Measurements from ENCODE around the gene SPSB4.
A peak's percentile ranks its signal among the peaks of the same experiment; 100 is the strongest.

Gene SPSB4

DNA sequence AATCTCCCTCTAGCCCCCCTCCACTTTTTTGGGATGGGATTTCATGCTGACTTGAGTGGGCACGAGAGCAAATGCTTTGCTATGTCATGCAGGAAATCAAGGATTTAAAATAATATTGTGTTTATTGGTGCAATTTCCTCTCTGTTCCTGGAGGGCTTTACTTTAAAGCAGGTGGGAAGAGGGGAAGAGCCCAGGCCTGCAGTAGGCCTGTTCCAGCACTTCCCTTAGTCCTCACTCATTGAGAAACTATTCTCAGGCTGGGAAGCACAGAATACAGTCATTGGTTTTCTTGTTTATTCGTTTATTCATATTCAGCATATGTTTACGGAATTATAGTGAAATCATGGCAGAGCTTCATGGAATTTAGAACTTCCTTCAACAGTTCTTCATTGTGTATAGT lies 41.7 kb upstream of the SPSB4 start:
- ATAC-seq = no peak
- no peak for TF ChIP-seq ZFP30 (CRISPR knock-in tag; IDR thresholded peaks at IDR 0.05)
- TF ChIP-seq RARB (CRISPR knock-in tag; IDR thresholded peaks at IDR 0.05) = no peak
- TF ChIP-seq TCF4 (CRISPR knock-in tag; IDR thresholded peaks at IDR 0.05; ENCODE audit: borderline replicate concordance) = no peak
- TF ChIP-seq ESRRG (CRISPR knock-in tag; IDR thresholded peaks at IDR 0.05) = no peak
- TF ChIP-seq, protein P1, sequence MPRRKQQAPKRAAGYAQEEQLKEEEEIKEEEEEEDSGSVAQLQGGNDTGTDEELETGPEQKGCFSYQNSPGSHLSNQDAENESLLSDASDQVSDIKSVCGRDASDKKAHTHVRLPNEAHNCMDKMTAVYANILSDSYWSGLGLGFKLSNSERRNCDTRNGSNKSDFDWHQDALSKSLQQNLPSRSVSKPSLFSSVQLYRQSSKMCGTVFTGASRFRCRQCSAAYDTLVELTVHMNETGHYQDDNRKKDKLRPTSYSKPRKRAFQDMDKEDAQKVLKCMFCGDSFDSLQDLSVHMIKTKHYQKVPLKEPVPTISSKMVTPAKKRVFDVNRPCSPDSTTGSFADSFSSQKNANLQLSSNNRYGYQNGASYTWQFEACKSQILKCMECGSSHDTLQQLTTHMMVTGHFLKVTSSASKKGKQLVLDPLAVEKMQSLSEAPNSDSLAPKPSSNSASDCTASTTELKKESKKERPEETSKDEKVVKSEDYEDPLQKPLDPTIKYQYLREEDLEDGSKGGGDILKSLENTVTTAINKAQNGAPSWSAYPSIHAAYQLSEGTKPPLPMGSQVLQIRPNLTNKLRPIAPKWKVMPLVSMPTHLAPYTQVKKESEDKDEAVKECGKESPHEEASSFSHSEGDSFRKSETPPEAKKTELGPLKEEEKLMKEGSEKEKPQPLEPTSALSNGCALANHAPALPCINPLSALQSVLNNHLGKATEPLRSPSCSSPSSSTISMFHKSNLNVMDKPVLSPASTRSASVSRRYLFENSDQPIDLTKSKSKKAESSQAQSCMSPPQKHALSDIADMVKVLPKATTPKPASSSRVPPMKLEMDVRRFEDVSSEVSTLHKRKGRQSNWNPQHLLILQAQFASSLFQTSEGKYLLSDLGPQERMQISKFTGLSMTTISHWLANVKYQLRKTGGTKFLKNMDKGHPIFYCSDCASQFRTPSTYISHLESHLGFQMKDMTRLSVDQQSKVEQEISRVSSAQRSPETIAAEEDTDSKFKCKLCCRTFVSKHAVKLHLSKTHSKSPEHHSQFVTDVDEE (CRISPR knock-in tag; IDR thresholded peaks at IDR 0.05) = no peak
- TF ChIP-seq ZNF565 (CRISPR knock-in tag; conservative IDR thresholded peaks at IDR 0.05; ENCODE audit: low read depth) = no peak
- TF ChIP-seq, protein P2, sequence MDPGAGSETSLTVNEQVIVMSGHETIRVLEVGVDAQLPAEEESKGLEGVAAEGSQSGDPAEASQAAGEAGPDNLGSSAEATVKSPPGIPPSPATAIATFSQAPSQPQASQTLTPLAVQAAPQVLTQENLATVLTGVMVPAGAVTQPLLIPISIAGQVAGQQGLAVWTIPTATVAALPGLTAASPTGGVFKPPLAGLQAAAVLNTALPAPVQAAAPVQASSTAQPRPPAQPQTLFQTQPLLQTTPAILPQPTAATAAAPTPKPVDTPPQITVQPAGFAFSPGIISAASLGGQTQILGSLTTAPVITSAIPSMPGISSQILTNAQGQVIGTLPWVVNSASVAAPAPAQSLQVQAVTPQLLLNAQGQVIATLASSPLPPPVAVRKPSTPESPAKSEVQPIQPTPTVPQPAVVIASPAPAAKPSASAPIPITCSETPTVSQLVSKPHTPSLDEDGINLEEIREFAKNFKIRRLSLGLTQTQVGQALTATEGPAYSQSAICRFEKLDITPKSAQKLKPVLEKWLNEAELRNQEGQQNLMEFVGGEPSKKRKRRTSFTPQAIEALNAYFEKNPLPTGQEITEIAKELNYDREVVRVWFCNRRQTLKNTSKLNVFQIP (CRISPR knock-in tag; IDR thresholded peaks at IDR 0.05; ENCODE audit: borderline replicate concordance, low read depth) = no peak
- TF ChIP-seq, protein P3, sequence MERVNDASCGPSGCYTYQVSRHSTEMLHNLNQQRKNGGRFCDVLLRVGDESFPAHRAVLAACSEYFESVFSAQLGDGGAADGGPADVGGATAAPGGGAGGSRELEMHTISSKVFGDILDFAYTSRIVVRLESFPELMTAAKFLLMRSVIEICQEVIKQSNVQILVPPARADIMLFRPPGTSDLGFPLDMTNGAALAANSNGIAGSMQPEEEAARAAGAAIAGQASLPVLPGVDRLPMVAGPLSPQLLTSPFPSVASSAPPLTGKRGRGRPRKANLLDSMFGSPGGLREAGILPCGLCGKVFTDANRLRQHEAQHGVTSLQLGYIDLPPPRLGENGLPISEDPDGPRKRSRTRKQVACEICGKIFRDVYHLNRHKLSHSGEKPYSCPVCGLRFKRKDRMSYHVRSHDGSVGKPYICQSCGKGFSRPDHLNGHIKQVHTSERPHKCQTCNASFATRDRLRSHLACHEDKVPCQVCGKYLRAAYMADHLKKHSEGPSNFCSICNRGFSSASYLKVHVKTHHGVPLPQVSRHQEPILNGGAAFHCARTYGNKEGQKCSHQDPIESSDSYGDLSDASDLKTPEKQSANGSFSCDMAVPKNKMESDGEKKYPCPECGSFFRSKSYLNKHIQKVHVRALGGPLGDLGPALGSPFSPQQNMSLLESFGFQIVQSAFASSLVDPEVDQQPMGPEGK (CRISPR knock-in tag; IDR thresholded peaks at IDR 0.05; ENCODE audit: borderline replicate concordance) = no peak
- TF ChIP-seq SNAI2 (CRISPR knock-in tag; IDR thresholded peaks at IDR 0.05) = no peak
- no peak for TF ChIP-seq BACH2 (CRISPR knock-in tag; IDR thresholded peaks at IDR 0.05; ENCODE audit: borderline replicate concordance)
- TF ChIP-seq ZNF8 (CRISPR knock-in tag; IDR thresholded peaks at IDR 0.05) = no peak
- TF ChIP-seq ZFP3 (CRISPR knock-in tag; IDR thresholded peaks at IDR 0.05) = no peak
- no peak for TF ChIP-seq ZNF70 (CRISPR knock-in tag; IDR thresholded peaks at IDR 0.05)

DNA sequence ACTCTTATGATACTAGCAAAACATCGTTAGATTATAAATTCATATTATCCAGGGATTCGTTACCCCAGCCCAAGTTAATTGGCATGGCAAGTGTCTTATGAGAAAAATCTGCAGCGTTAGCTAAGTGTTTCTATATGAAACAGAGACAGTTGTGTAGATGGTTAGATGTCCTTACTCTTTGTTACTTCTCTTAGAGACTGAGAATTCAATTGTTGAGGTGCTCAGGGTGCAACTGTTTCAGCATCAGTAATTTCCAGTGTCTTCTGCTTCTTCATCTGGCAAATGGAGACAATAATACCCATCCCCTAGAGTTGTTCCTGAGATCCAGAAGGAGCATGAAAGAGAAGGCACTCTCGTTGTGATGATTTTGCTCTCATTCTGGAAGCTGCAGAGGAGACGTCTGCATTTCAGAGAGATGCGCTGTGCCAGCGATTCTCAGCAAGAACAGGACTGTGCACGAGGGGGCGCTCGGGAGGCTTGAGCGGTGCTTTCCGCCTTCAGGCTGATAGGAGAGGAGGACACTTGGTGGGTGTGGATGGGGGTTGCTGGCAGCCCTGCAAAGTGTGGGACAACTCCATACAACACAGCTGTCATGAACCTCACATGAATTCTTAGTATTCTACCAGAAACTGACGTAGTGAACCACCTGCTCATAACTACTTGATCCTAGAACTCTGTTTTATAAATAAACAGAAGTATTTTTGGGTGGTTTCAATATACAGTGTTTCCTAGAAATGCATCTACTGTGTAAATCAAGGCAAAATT lies 39.7 kb upstream of the SPSB4 start:
- ATAC-seq = peak; percentile 99
- TF ChIP-seq SNAI2 (CRISPR knock-in tag; IDR thresholded peaks at IDR 0.05) = no peak
- TF ChIP-seq ZC3H10 (CRISPR knock-in tag; IDR thresholded peaks at IDR 0.05) = no peak
- no peak for TF ChIP-seq ZNF8 (CRISPR knock-in tag; IDR thresholded peaks at IDR 0.05)
- no peak for TF ChIP-seq ESRRG (CRISPR knock-in tag; IDR thresholded peaks at IDR 0.05)
- TF ChIP-seq CSDC2 (CRISPR knock-in tag; IDR thresholded peaks at IDR 0.05) = no peak

DNA sequence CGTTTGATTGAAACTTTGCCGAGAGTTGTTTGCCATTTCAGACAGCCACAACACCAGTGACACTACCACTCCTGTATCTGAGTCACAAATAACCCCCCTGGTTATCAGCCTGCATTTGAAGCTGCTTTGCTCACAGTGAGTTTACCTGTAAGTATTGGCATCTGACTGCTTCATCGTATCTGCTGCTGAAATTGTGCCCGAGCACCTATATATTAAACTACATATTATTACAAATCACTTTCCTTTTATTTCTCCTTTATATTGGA lies 39.2 kb upstream of the SPSB4 start:
- TF ChIP-seq, protein P2 (CRISPR knock-in tag; IDR thresholded peaks at IDR 0.05; ENCODE audit: borderline replicate concordance, low read depth) = no peak
- TF ChIP-seq TCF4 (CRISPR knock-in tag; IDR thresholded peaks at IDR 0.05; ENCODE audit: borderline replicate concordance) = no peak
- no peak for TF ChIP-seq TOX (CRISPR knock-in tag; IDR thresholded peaks at IDR 0.05; ENCODE audit: borderline replicate concordance)
- no peak for TF ChIP-seq ESRRG (CRISPR knock-in tag; IDR thresholded peaks at IDR 0.05)
- TF ChIP-seq, protein P4, sequence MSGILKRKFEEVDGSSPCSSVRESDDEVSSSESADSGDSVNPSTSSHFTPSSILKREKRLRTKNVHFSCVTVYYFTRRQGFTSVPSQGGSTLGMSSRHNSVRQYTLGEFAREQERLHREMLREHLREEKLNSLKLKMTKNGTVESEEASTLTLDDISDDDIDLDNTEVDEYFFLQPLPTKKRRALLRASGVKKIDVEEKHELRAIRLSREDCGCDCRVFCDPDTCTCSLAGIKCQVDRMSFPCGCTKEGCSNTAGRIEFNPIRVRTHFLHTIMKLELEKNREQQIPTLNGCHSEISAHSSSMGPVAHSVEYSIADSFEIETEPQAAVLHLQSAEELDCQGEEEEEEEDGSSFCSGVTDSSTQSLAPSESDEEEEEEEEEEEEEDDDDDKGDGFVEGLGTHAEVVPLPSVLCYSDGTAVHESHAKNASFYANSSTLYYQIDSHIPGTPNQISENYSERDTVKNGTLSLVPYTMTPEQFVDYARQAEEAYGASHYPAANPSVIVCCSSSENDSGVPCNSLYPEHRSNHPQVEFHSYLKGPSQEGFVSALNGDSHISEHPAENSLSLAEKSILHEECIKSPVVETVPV (CRISPR knock-in tag; IDR thresholded peaks at IDR 0.05) = no peak
- no peak for TF ChIP-seq ZNF565 (CRISPR knock-in tag; conservative IDR thresholded peaks at IDR 0.05; ENCODE audit: low read depth)
- no peak for TF ChIP-seq OSR1 (CRISPR knock-in tag; IDR thresholded peaks at IDR 0.05)
- ATAC-seq = no peak

DNA sequence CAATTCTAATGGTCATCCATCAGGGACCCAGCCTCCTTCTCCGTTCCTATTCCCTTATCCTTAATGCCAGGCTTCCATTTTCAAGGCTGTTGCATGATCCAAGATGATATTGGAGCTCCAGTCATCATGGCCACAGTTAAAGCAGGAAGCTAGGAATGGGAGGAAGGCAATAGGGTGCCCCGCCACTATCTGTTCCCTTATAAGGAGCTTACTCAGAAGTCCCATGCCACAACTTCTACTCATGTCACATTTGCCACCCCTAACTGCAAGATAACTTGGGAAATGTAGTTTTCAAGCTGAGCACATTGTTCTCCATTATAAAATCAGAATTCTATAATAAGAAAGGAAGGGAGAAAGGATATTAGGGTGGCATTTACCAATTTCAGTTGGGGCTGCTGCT lies 38.6 kb upstream of the SPSB4 start:
- no peak for ATAC-seq
- TF ChIP-seq ZNF565 (CRISPR knock-in tag; conservative IDR thresholded peaks at IDR 0.05; ENCODE audit: low read depth) (no peak), ZFP30 (CRISPR knock-in tag; IDR thresholded peaks at IDR 0.05) (no peak), ISL1 (CRISPR knock-in tag; IDR thresholded peaks at IDR 0.05) (no peak), TOX (CRISPR knock-in tag; IDR thresholded peaks at IDR 0.05; ENCODE audit: borderline replicate concordance) (no peak), ZC3H10 (CRISPR knock-in tag; IDR thresholded peaks at IDR 0.05) (no peak)
- TF ChIP-seq, protein P2 (CRISPR knock-in tag; IDR thresholded peaks at IDR 0.05; ENCODE audit: borderline replicate concordance, low read depth) = no peak
- TF ChIP-seq, protein P5, sequence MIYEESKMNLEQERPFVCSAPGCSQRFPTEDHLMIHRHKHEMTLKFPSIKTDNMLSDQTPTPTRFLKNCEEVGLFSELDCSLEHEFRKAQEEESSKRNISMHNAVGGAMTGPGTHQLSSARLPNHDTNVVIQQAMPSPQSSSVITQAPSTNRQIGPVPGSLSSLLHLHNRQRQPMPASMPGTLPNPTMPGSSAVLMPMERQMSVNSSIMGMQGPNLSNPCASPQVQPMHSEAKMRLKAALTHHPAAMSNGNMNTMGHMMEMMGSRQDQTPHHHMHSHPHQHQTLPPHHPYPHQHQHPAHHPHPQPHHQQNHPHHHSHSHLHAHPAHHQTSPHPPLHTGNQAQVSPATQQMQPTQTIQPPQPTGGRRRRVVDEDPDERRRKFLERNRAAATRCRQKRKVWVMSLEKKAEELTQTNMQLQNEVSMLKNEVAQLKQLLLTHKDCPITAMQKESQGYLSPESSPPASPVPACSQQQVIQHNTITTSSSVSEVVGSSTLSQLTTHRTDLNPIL (CRISPR knock-in tag; IDR thresholded peaks at IDR 0.05; ENCODE audit: low read depth) = no peak
- TF ChIP-seq, protein P4 (CRISPR knock-in tag; IDR thresholded peaks at IDR 0.05) = no peak
